MM.1S (cell line): ENCODE data around the gene LPCAT2.

Experiments used
- DNase-seq: peaks from one replicate; pipeline ENCODE4 v3.0.0-alpha.2; 2015
- H2AFZ ChIP-seq: fragments of 300-600 bp; sonication (generic); 2 replicates; pipeline ENCODE4 v1.6.0; 2016; ENCODE audit warnings: antibody characterized with exemption, low read length
- H3F3A ChIP-seq: fragments of 300-600 bp; sonication (generic); 2 replicates; pipeline ENCODE4 v1.6.1; 2016; ENCODE audit warnings: mild to moderate bottlenecking, antibody characterized with exemption, low read length, moderate library complexity, mixed read lengths; ENCODE audit not compliant: insufficient read depth
- H3K27ac ChIP-seq: fragments of 300-600 bp; sonication (generic); 2 replicates; pipeline ENCODE4 v1.5.1; 2016; ENCODE audit warnings: mild to moderate bottlenecking, low read length
- H3K27me3 ChIP-seq: fragments of 300-600 bp; sonication (generic); replicated peaks from 2 replicates; pipeline ENCODE4 v1.6.0; 2016; ENCODE audit warnings: low read length; ENCODE audit not compliant: insufficient read depth
- H3K36me3 ChIP-seq: fragments of 300-600 bp; sonication (generic); replicated peaks from 2 replicates; pipeline ENCODE4 v1.6.1; 2016; ENCODE audit warnings: mild to moderate bottlenecking, low read length, mixed read lengths; ENCODE audit not compliant: insufficient read depth
- H3K4me1 ChIP-seq: fragments of 300-600 bp; sonication (generic); 2 replicates; pipeline ENCODE4 v1.6.1; 2016; ENCODE audit warnings: low read length, mixed read lengths
- H3K4me2 ChIP-seq: fragments of 300-600 bp; sonication (generic); 2 replicates; pipeline ENCODE4 v1.6.0; 2016; ENCODE audit warnings: low read depth, low read length
- H3K4me3 ChIP-seq: fragments of 300-600 bp; sonication (generic); 2 replicates; pipeline ENCODE4 v1.5.1; 2016; ENCODE audit warnings: low read length, mixed read lengths
- H3K79me2 ChIP-seq: fragments of 300-600 bp; sonication (generic); 2 replicates; pipeline ENCODE4 v1.6.1; 2016; ENCODE audit warnings: mixed run types, low read length, mixed read lengths
- H3K9ac ChIP-seq: fragments of 300-600 bp; sonication (generic); 2 replicates; pipeline ENCODE4 v1.6.1; 2016; ENCODE audit warnings: low read length, mixed read lengths
- H3K9me2 ChIP-seq: fragments of 300-600 bp; sonication (generic); replicated peaks from 2 replicates; pipeline ENCODE4 v1.6.1; 2016; ENCODE audit warnings: mild to moderate bottlenecking, low read length, mixed read lengths; ENCODE audit not compliant: insufficient read depth
- H3K9me3 ChIP-seq: fragments of 300-600 bp; sonication (generic); replicated peaks from 2 replicates; pipeline ENCODE4 v1.6.1; 2016; ENCODE audit warnings: mild to moderate bottlenecking, low read length, mixed read lengths; ENCODE audit not compliant: insufficient read depth
- H4K20me1 ChIP-seq: fragments of 300-600 bp; sonication (generic); 2 replicates; pipeline ENCODE4 v1.6.1; 2016; ENCODE audit warnings: mild to moderate bottlenecking, low read length, moderate library complexity, mixed read lengths; ENCODE audit not compliant: insufficient read depth
- CTCF ChIP-seq: fragments of 300-600 bp; sonication (generic); IDR thresholded peaks from 2 replicates; pipeline ENCODE4 v1.5.1; 2016; ENCODE audit warnings: antibody characterized with exemption, low read length, mixed read lengths
- EZH2 ChIP-seq: fragments of 300-600 bp; sonication (generic); optimal IDR thresholded peaks from 2 replicates; pipeline ENCODE3; 2017; ENCODE audit warnings: low read depth, mild to moderate bottlenecking, antibody characterized with exemption, low read length, mixed read lengths
- EZH2phosphoT487 ChIP-seq: fragments of 300-600 bp; sonication (generic); IDR thresholded peaks from 2 replicates; pipeline ENCODE4 v1.6.1; 2018; ENCODE audit warnings: antibody characterized with exemption, low read length

LPCAT2 gene

GRCh38 chr16:55529018-55529417 is 20.1 kb downstream of the LPCAT2 start:
- Histone ChIP-seq H3K4me3 (no peak overlapping the region), H3K4me2 (no peak overlapping the region), H4K20me1 (no peaks in the 10 kb centered on the region), H3K27me3 (no peaks in the 10 kb centered on the region), H3K9me3 (no peaks in the 10 kb centered on the region), H3K9me2 (no peaks in the 10 kb centered on the region), H2AFZ (no peak overlapping the region), H3K36me3 (no peaks in the 10 kb centered on the region), H3K4me1 (no peaks in the 10 kb centered on the region), H3K9ac (no peak overlapping the region), H3F3A (no peaks in the 10 kb centered on the region), H3K27ac (no peak overlapping the region), H3K79me2 (no peaks in the 10 kb centered on the region)
- TF ChIP-seq EZH2phosphoT487 (no peak), EZH2 (no peak), CTCF (no peak)
- no peak for DNase-seq

GRCh38 chr16:55530316-55530856 is 21.5 kb downstream of the LPCAT2 start:
- Histone ChIP-seq H3K27me3 (no peaks in the 10 kb centered on the region), H4K20me1 (no peaks in the 10 kb centered on the region), H3K9me3 (no peaks in the 10 kb centered on the region), H3K4me3 (no peak overlapping the region), H3K4me2 (no peak overlapping the region), H3K9ac (no peak overlapping the region), H3K9me2 (no peaks in the 10 kb centered on the region), H3K36me3 (no peaks in the 10 kb centered on the region), H3F3A (peaks cover 4% of the 10 kb centered on the region; the same call in 1 of the 2 replicates), H3K4me1 (peaks cover 5% of the 10 kb centered on the region), H3K79me2 (no peaks in the 10 kb centered on the region), H2AFZ (no peak overlapping the region), H3K27ac (no peak overlapping the region)
- DNase-seq: no peak
- TF ChIP-seq EZH2 (no peak), EZH2phosphoT487 (no peak), CTCF (no peak)

- no peak overlapping the region for H3K27ac ChIP-seq
- H3K4me3 ChIP-seq: no peak overlapping the region
- no peaks in the 10 kb centered on the region for H3K9me3 ChIP-seq
- H3K36me3 ChIP-seq: no peaks in the 10 kb centered on the region
- H3K27me3 ChIP-seq: no peaks in the 10 kb centered on the region
- no peaks in the 10 kb centered on the region for H3K9me2 ChIP-seq
- peaks cover 8% of the 10 kb centered on the region for H3K4me1 ChIP-seq
- no peak overlapping the region for H3K9ac ChIP-seq
- TF ChIP-seq EZH2phosphoT487 (no peak), CTCF (no peak), EZH2 (no peak)
- H4K20me1 ChIP-seq: no peaks in the 10 kb centered on the region
- H2AFZ ChIP-seq: no peak overlapping the region
- no peak for DNase-seq
- no peak overlapping the region for H3K4me2 ChIP-seq
- H3F3A ChIP-seq: peaks cover 4% of the 10 kb centered on the region; the same call in 1 of the 2 replicates
- no peaks in the 10 kb centered on the region for H3K79me2 ChIP-seq
These were observed 23.4 kb downstream of the LPCAT2 start for GRCh38 chr16:55532227-55532626.
